ENCODE results near the gene ARIH2. TPM values are rescaled to one million over a fixed set of nuclear protein-coding genes. Genes with fewer than 3 reads are reported as not detected.

Gene ARIH2
- total RNA-seq (77.2 and 85.5 TPM in 2 replicates), polyA plus RNA-seq (58.2 and 59.7 TPM in 2 replicates), polyA minus RNA-seq (101 and 124 TPM in 2 replicates), Bru-seq, nascent RNA (percentile 79 among the genes with signal in this experiment), BruChase-seq, experiment 1, labeled RNA remaining after a 6-hour chase (percentile 90 among the genes with signal in this experiment), BruChase-seq, experiment 2, labeled RNA remaining after a 2-hour chase (percentile 88 among the genes with signal in this experiment)
- polyA plus RNA-seq (2011; cell fraction: cytosol; rRNA removed) = 56.6 and 58.1 TPM in 2 replicates
- 123 and 128 TPM in 2 replicates for polyA plus RNA-seq (2011; cell fraction: nucleus; rRNA removed)
- 45.6 and 51.9 TPM in 2 replicates for polyA plus RNA-seq (2012)
- 107 TPM for polyA minus RNA-seq (2011; cell fraction: cytosol; rRNA and poly(A)+ RNA removed)
- 73.9 and 106 TPM in 2 replicates for polyA minus RNA-seq (2011; cell fraction: nucleus; rRNA and poly(A)+ RNA removed)
- long read RNA-seq, full-length matches to known transcripts = 60 of 147 reads
- long read RNA-seq, partial matches to known transcripts = 24 of 147 reads
- long read RNA-seq, other reads (novel, unspliced or antisense) = 63 of 147 reads

GRCh38 chr3:48918388-48919214 lies at the start of gene ARIH2:
Gene ARIH2, plus strand, starts transcription at chr3:48918842. Its CDS starts 8,717 bp downstream, at chr3:48927559.
- Histone ChIP-seq H3K79me2 (ENCODE audit: control insufficient read depth, insufficient read depth, low read length) (peaks cover 36% of the 10 kb centered on the region), H2AFZ (ENCODE audit: low read depth, low read length) (peak within 1 kb of the TSS; percentile 86), H4K20me1 (replicated peaks; ENCODE audit: control insufficient read depth, extremely low read depth, insufficient read depth, low read length) (peaks cover 4% of the 10 kb centered on the region), H3K9ac (replicated peaks; ENCODE audit: extremely low read depth, insufficient read depth, low read length) (peak within 1 kb of the TSS; percentile 100), H3K9me1 (replicated peaks; ENCODE audit: control insufficient read depth, extremely low read depth, insufficient read depth, low read length) (no peaks in the 10 kb centered on the region), H3K9me3 (replicated peaks; ENCODE audit: control insufficient read depth, insufficient read depth, low read length) (no peaks in the 10 kb centered on the region), H3K4me2 (ENCODE audit: insufficient read depth, low read length) (peak within 1 kb of the TSS; percentile 92), H3K4me1 (ENCODE audit: control insufficient read depth, extremely low read depth, insufficient read depth, low read length) (peaks cover 14% of the 10 kb centered on the region), H3K27ac (ENCODE audit: insufficient read depth, low read depth, low read length) (peak within 1 kb of the TSS; percentile 99), H3K36me3 (ENCODE audit: control insufficient read depth in 2 of 2, extremely low read depth in 1 of 2, insufficient read depth in 2 of 2, low read length in 2 of 2) (peaks cover 0 to 3% of the 10 kb centered on the region in 2 experiments), H3K27me3 (ENCODE audit: control insufficient read depth in 2 of 2, insufficient read depth in 2 of 2, low read length in 2 of 2) (no peaks in the 10 kb centered on the region), H3K4me3 (replicated peaks in 1 of 3; ENCODE audit: insufficient read depth in 1 of 3, low read depth in 1 of 3, low read length in 3 of 3) (peak within 1 kb of the TSS; percentile 63 to 94 (median 84))
- peak; percentile 95 for DNase-seq (ENCODE audit: low read depth, low spot score)
- FAIRE-seq = peak; percentile 94
- intact Hi-C loops (cut with micrococcal nuclease) = loop anchor here (1.0 to 5.0 kb wide), 5 partner anchors 11 to 201 kb away; partner anchors contain the start of genes IP6K2, PRKAR2A and SLC25A20
- POLR2A ChIA-PET = interaction anchor here (0.5 to 1.8 kb wide), 4 partner anchors 11 to 1419 kb away, joined by 3 to 11 read pairs (median 4); partner anchors contain the start of genes IMPDH2 and NDUFAF3
- dilution Hi-C loops (cut with MboI; ENCODE audit: extremely low pct_ligation_motif_present, low sequenced_read_pairs) = no loop called here
- TF ChIP-seq EZH2 (IDR thresholded peaks at IDR 0.05; ENCODE audit: borderline replicate concordance, low read depth, low read length, severe bottlenecking) (no peak), CTCF (IDR thresholded peaks at IDR 0.05; ENCODE audit: extremely low read depth in 1 of 2, insufficient read depth in 1 of 2, low read depth in 1 of 2, low read length in 2 of 2) (no peak), JUN (IDR thresholded peaks at IDR 0.05; ENCODE audit: borderline replicate concordance, insufficient read depth, insufficient read length, low read depth) (no peak), POLR2AphosphoS5 (IDR thresholded peaks at IDR 0.05; ENCODE audit: insufficient read depth, low read depth, low read length) (peak; percentile 96), MYC (IDR thresholded peaks at IDR 0.05; ENCODE audit: low read depth, low read length) (no peak), FOS (IDR thresholded peaks at IDR 0.05; ENCODE audit: borderline replicate concordance, insufficient read depth, low read length) (peak; percentile 7), GATA2 (IDR thresholded peaks at IDR 0.05; ENCODE audit: insufficient read depth, insufficient read length, low read depth, low read length) (no peak), MAX (IDR thresholded peaks at IDR 0.05; ENCODE audit: insufficient read depth, insufficient read length) (no peak), POLR2A (IDR thresholded peaks at IDR 0.05; ENCODE audit: low read depth, low read length) (peak; percentile 97)
- TSS peak; percentile 76 for BruUV-seq (replicated peaks)
- CTCF ChIA-PET = interaction anchor here (0.8 to 3.2 kb wide), 5 partner anchors 11 to 179 kb away, joined by 3 to 31 read pairs (median 7); no protein-coding TSS in a partner anchor

Data from endothelial cell of umbilical vein (primary cell).